GM13977 (cell line): ENCODE data around the gene COX6A1.

Experiments used
- DNase-seq: peaks from one replicate; pipeline ENCODE4 v3.0.0; 2012; ENCODE audit warnings: low spot score
- in situ Hi-C: fragments of 300-500 bp; cut with MboI; formaldehyde crosslinking; loops from one replicate; pipeline ENCODE4 v1.12.0; 2022; ENCODE audit warnings: low sequenced_read_pairs, low pct_unique_long_range_greater_than_20kb, mixed read lengths, inconsistent platforms; ENCODE audit not compliant: unreplicated experiment
- TF ChIP-seq, protein P1 (sequence below): IDR thresholded peaks from 2 replicates; pipeline ENCODE4 v1.5.1; 2012; ENCODE audit warnings: mild to moderate bottlenecking, control low read depth; ENCODE audit not compliant: insufficient read depth; ENCODE audit errors: extremely low read depth, missing control alignments

COX6A1 gene

DNA sequence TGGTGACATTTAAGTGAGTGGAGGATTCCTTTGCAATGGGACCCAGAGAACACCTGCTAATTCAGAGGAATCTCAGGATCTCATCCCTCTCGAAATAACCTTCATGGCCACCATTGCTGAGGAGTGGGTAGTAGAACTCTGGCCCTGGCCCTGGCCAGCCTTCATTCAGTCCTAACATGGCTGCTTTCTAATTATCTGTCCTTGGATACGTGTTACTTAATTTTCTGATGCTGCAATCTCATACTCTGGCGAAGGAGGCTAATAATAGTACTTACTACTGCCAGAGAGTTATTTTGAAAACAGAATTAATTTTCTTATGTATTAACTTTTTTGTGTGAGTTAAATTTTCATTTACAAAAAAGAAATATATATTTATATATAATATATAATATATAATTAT lies 12.1 kb upstream of the COX6A1 start:
- DNase-seq, result no peak
- in situ Hi-C loops, result no loop called here
- TF ChIP-seq, protein P1, sequence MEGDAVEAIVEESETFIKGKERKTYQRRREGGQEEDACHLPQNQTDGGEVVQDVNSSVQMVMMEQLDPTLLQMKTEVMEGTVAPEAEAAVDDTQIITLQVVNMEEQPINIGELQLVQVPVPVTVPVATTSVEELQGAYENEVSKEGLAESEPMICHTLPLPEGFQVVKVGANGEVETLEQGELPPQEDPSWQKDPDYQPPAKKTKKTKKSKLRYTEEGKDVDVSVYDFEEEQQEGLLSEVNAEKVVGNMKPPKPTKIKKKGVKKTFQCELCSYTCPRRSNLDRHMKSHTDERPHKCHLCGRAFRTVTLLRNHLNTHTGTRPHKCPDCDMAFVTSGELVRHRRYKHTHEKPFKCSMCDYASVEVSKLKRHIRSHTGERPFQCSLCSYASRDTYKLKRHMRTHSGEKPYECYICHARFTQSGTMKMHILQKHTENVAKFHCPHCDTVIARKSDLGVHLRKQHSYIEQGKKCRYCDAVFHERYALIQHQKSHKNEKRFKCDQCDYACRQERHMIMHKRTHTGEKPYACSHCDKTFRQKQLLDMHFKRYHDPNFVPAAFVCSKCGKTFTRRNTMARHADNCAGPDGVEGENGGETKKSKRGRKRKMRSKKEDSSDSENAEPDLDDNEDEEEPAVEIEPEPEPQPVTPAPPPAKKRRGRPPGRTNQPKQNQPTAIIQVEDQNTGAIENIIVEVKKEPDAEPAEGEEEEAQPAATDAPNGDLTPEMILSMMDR, result no peak

DNA sequence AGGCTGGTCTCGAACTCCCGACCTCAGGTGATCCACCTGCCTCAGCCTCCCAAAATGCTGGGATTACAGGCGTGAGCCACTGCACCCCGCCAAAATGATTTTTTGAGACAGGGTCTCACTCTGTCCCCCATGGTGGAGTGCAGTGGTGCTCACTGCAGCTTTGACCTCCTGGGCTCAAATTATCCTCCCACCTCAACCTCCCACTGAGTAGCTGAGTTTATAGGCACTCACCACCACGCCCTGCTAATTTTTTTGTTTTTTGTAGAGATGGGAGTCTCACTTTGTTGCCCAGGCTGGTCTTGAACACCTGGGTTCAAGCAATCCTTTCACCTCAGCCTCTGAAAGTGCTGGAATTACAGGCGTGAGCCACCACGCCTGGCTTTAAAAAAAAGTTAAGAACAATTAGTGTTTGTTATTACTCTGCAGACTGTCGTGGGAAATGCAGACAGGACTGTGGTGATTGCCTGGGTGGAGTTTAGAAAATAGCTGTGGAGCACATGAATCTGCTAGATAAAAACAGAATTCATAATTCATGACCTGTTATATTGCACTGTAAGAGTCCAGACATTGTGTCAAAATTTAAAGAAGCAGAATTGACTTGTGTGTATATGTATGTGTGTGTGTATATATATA lies 9.2 kb upstream of the COX6A1 start:
- TF ChIP-seq, protein P1, result no peak
- in situ Hi-C loops, result no loop called here
- DNase-seq, result no peak

DNA sequence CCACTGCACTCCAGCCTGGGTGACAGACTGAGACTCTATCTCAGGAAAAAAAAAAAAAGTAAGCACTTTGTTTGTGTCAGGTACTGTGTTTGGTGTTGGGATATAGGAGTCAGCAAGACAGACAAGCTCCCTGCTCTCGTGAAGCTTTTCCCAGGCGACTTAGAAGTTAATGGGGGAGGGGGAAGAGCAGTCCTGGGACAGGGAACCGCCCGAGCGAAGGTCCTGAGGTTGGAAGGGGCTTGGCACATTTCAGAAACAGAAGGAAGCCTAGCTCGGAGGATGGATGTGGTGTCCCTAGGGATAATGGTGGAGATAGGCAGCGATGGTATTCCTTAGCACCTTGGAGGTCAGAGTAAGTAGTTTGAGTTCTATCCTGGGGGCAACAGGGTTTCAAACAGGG lies 8.5 kb upstream of the COX6A1 start:
- DNase-seq, result no peak
- in situ Hi-C loops, result no loop called here
- TF ChIP-seq, protein P1, result no peak

DNA sequence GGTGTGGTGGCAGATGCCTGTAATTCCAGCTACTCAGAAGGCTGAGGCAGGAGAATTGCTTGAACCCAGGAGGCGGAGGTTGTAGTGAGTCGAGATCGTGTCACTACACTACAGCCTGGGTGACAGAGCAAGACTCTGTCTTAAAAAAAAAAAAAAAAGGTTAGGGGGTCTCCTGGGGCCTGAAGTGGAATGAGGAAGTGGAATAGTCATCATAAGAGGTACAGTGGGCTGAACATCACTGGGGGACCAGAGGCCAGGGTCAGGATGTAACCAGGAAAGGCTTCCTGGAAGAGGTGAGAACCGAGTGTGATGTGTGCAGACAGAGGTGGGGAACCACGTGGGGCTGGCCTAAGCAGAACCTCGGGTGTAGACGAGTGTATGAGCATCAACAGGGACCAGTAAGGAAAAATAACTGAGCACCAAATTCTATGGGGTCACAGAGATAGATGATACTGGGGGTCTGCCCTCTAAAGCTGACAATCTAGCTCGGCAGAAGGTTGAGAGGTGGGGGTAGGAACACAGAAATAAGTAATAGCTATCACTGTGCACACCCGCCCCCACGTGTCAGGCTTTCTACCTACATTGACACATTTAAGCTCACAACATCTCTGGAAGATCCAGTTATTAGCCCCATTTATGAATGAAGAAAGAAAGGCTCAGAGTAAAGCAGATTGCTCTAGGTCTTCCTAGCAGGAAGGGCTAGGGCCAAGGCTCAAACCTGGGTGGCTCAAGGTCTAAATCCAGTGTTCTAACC lies 5.0 kb upstream of the COX6A1 start:
- TF ChIP-seq, protein P1, result no peak
- in situ Hi-C loops, result no loop called here

DNA sequence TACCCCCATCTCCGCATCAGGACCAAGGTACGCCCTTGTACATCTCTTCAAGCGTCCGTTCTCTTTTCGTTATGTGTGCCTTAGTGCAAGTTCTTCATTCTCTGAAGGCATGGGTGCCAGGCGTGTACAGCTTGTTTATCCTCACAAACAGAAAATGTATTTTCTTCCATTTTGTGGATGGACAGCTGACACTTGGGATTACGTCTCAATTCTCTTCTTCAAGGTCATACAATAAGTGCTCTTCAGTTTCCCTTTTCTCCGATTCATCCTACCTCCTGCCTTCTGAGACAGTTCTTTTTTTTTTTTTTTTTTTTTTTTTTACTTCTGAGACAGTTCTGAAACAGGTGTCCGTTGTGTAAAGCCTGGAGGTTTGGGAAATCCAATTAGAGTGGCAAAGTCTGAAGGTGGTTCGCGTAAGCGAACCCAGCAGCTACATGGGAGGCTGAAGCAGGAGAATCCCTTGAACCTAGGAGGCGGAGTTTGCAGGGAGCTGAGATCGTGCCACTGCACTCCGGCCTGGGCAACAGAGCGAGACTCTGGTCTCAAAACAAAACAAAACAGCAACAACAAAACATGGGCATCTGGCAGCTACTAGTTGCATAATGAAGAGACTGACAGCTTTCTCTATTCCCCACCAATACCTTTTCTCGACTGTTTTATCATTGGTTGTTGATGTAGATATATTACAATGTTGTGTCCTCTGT lies 734 bp downstream of the COX6A1 start:
- DNase-seq, result no peak
- in situ Hi-C loops, result no loop called here
- TF ChIP-seq, protein P1, result no peak

More for the DNA sequence above, 5.0 kb upstream of the COX6A1 start:
- DNase-seq, result no peak

DNA sequence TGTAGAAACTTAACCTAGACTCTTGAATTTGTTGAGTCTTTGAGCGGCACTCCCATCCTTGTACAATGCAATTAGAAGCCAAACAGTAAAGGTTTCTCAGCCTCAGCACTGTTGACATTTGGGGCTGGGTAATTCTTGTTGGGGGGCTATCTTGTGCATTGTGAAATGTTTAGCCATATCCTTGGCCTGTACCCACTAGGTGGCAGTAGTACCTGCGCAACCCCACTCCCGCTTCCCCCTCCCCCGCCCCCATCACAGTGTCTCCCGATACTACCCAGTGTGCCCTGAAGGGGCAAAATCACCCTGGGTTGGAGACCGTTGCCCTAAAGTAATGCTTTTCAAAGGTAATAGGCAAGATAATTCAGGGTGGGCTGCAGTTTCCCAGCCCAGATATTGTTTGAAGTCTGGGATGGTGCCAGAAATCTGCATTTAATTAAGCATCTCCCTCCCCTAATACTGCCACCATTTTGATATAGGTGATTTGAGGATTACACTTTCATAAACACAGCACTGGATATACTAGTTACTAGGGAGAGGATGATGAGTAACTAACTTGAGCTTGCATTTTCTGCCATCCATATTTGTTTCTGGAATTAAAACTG lies 1.8 kb downstream of the COX6A1 start:
- in situ Hi-C loops, result no loop called here
- TF ChIP-seq, protein P1, result peak; percentile 51
- peak; percentile 81 for DNase-seq
